Measurements from ENCODE around the gene KCNT1. TPM values are rescaled to one million over a fixed set of nuclear protein-coding genes. Genes with fewer than 3 reads are reported as not detected.

The KCNT1 gene
- total RNA-seq, 1 experiment from 2014 or later = not detected

GRCh38 chr9:135728436-135729110, 26.6 kb downstream of the KCNT1 start:
- Histone ChIP-seq H3K27me3 (no peaks in the 10 kb centered on the region), H3K4me3 (no peak overlapping the region), H3K36me3 (no peaks in the 10 kb centered on the region), H3K9me3 (no peaks in the 10 kb centered on the region)
- no peak for DNase-seq

GRCh38 chr9:135729480-135729879, 27.5 kb downstream of the KCNT1 start:
- Histone ChIP-seq H3K27me3 (no peaks in the 10 kb centered on the region), H3K9me3 (no peaks in the 10 kb centered on the region), H3K4me3 (no peak overlapping the region), H3K36me3 (no peaks in the 10 kb centered on the region)
- DNase-seq = no peak

- H3K9me3 ChIP-seq = no peaks in the 10 kb centered on the region
- peaks cover 3% of the 10 kb centered on the region; the same call in 1 of the 2 replicates for H3K27me3 ChIP-seq
- DNase-seq = no peak
- H3K36me3 ChIP-seq = no peaks in the 10 kb centered on the region
- H3K4me3 ChIP-seq = no peak overlapping the region
Measured at GRCh38 chr9:135731454-135731853, 29.5 kb downstream of the KCNT1 start.

GRCh38 chr9:135732569-135733257, 30.7 kb downstream of the KCNT1 start:
- Histone ChIP-seq H3K27me3 (peaks cover 3% of the 10 kb centered on the region; the same call in 1 of the 2 replicates), H3K4me3 (no peak overlapping the region), H3K9me3 (no peaks in the 10 kb centered on the region), H3K36me3 (no peaks in the 10 kb centered on the region)
- no peak for DNase-seq

GRCh38 chr9:135734616-135735144, 32.7 kb downstream of the KCNT1 start:
- no peak overlapping the region for H3K4me3 ChIP-seq

GRCh38 chr9:135736272-135736978, 34.4 kb downstream of the KCNT1 start:
- no peak overlapping the region for H3K4me3 ChIP-seq
- no peak for DNase-seq
- no peaks in the 10 kb centered on the region for H3K36me3 ChIP-seq
- H3K27me3 ChIP-seq = peaks cover 3% of the 10 kb centered on the region; the same call in 1 of the 2 replicates
- no peaks in the 10 kb centered on the region for H3K9me3 ChIP-seq

More at GRCh38 chr9:135734616-135735144, 32.7 kb downstream of the KCNT1 start:
- no peak for DNase-seq
- Histone ChIP-seq H3K36me3 (no peaks in the 10 kb centered on the region), H3K27me3 (peaks cover 3% of the 10 kb centered on the region; the same call in 1 of the 2 replicates), H3K9me3 (no peaks in the 10 kb centered on the region)

- no peaks in the 10 kb centered on the region for H3K36me3 ChIP-seq
- DNase-seq = no peak
- no peak overlapping the region for H3K4me3 ChIP-seq
- H3K27me3 ChIP-seq = peaks cover 3% of the 10 kb centered on the region; the same call in 1 of the 2 replicates
- H3K9me3 ChIP-seq = no peaks in the 10 kb centered on the region
Measured at GRCh38 chr9:135736979-135737839, 35.2 kb downstream of the KCNT1 start.

- no peaks in the 10 kb centered on the region for H3K9me3 ChIP-seq
- no peaks in the 10 kb centered on the region for H3K36me3 ChIP-seq
- no peak overlapping the region for H3K4me3 ChIP-seq
- no peak for DNase-seq
- H3K27me3 ChIP-seq = peaks cover 3% of the 10 kb centered on the region; the same call in 1 of the 2 replicates
Measured at GRCh38 chr9:135737840-135738521, 36.0 kb downstream of the KCNT1 start.

- Histone ChIP-seq H3K9me3 (no peaks in the 10 kb centered on the region), H3K4me3 (no peak overlapping the region), H3K36me3 (no peaks in the 10 kb centered on the region), H3K27me3 (peaks cover 3% of the 10 kb centered on the region; the same call in 1 of the 2 replicates)
- no peak for DNase-seq
Measured at GRCh38 chr9:135739271-135740220, 37.6 kb downstream of the KCNT1 start.

- Histone ChIP-seq H3K9me3 (no peaks in the 10 kb centered on the region), H3K4me3 (no peak overlapping the region), H3K36me3 (no peaks in the 10 kb centered on the region), H3K27me3 (no peaks in the 10 kb centered on the region)
- DNase-seq = no peak
Measured at GRCh38 chr9:135741276-135742219, 39.6 kb downstream of the KCNT1 start.

- Histone ChIP-seq H3K9me3 (no peaks in the 10 kb centered on the region), H3K36me3 (no peaks in the 10 kb centered on the region), H3K27me3 (no peaks in the 10 kb centered on the region), H3K4me3 (no peak overlapping the region)
- DNase-seq = no peak
Measured at GRCh38 chr9:135743021-135743420, 41.0 kb downstream of the KCNT1 start.

GRCh38 chr9:135743546-135744332, 41.8 kb downstream of the KCNT1 start:
- H3K4me3 ChIP-seq = no peak overlapping the region
- H3K9me3 ChIP-seq = no peaks in the 10 kb centered on the region
- H3K27me3 ChIP-seq = no peaks in the 10 kb centered on the region
- no peak for DNase-seq
- no peaks in the 10 kb centered on the region for H3K36me3 ChIP-seq

- Histone ChIP-seq H3K36me3 (no peaks in the 10 kb centered on the region), H3K9me3 (no peaks in the 10 kb centered on the region), H3K27me3 (no peaks in the 10 kb centered on the region), H3K4me3 (no peak overlapping the region)
- DNase-seq = no peak
Measured at GRCh38 chr9:135744333-135745070, 42.5 kb downstream of the KCNT1 start.

Data from MG63 (cell line).